HEK293 (cell line): ENCODE results near the gene NCKAP5.

Experiments
- GFI1B ChIP-seq: fragments of 450-650 bp; formaldehyde crosslinking; IDR thresholded peaks from 2 replicates; pipeline ENCODE4 v1.5.1; 2016; ENCODE audit warnings: missing biosample characterization, missing genetic modification characterization
- HOXA7 ChIP-seq: sonication (generic); formaldehyde crosslinking; IDR thresholded peaks from 2 replicates; pipeline ENCODE4 v1.8.1; 2022; ENCODE audit warnings: missing genetic modification reagents, borderline replicate concordance
- PRDM10 ChIP-seq: fragments of 450-650 bp; formaldehyde crosslinking; IDR thresholded peaks from 2 replicates; pipeline ENCODE4 v1.5.1; 2016; ENCODE audit warnings: missing biosample characterization, missing genetic modification characterization
- SP3 ChIP-seq: fragments of 450-650 bp; formaldehyde crosslinking; IDR thresholded peaks from 2 replicates; pipeline ENCODE4 v1.5.1; 2016; ENCODE audit warnings: missing biosample characterization, missing genetic modification characterization
- ZBTB17 ChIP-seq: fragments of 450-650 bp; formaldehyde crosslinking; IDR thresholded peaks from 2 replicates; pipeline ENCODE4 v1.5.1; 2016; ENCODE audit warnings: missing biosample characterization, missing genetic modification characterization
- ZNF174 ChIP-seq: fragments of 450-650 bp; formaldehyde crosslinking; IDR thresholded peaks from 2 replicates; pipeline ENCODE4 v1.5.0; 2017; ENCODE audit warnings: missing biosample characterization, mild to moderate bottlenecking, missing genetic modification characterization
- ZNF24 ChIP-seq: fragments of 450-650 bp; formaldehyde crosslinking; IDR thresholded peaks from 2 replicates; pipeline ENCODE4 v1.5.1; 2016; ENCODE audit warnings: missing biosample characterization, missing genetic modification characterization
- ZNF311 ChIP-seq: fragments of 450-650 bp; formaldehyde crosslinking; IDR thresholded peaks from 2 replicates; pipeline ENCODE4 v1.5.1; 2017; ENCODE audit warnings: missing biosample characterization, missing genetic modification characterization, borderline replicate concordance
- ZNF404 ChIP-seq: fragments of 450-650 bp; formaldehyde crosslinking; IDR thresholded peaks from 2 replicates; pipeline ENCODE4 v1.5.1; 2017; ENCODE audit warnings: missing biosample characterization, missing genetic modification characterization
- ZNF501 ChIP-seq: fragments of 450-650 bp; formaldehyde crosslinking; IDR thresholded peaks from 2 replicates; pipeline ENCODE4 v1.5.1; 2016; ENCODE audit warnings: missing biosample characterization, missing genetic modification characterization
- ZNF560 ChIP-seq: fragments of 450-650 bp; formaldehyde crosslinking; IDR thresholded peaks from 2 replicates; pipeline ENCODE4 v1.5.1; 2017; ENCODE audit warnings: missing biosample characterization, missing genetic modification characterization, borderline replicate concordance
- ZNF660 ChIP-seq: fragments of 450-650 bp; IDR thresholded peaks from 2 replicates; pipeline ENCODE4 v1.5.1; 2018; ENCODE audit warnings: missing biosample characterization, mild to moderate bottlenecking, missing genetic modification characterization
- ZSCAN16 ChIP-seq: fragments of 450-650 bp; formaldehyde crosslinking; IDR thresholded peaks from 2 replicates; pipeline ENCODE4 v1.5.1; 2016; ENCODE audit warnings: missing biosample characterization, missing genetic modification characterization
- TF ChIP-seq, protein P1 (sequence below): fragments of 450-650 bp; formaldehyde crosslinking; IDR thresholded peaks from 2 replicates; pipeline ENCODE4 v1.5.1; 2016; ENCODE audit warnings: missing biosample characterization, missing genetic modification characterization

- TF ChIP-seq, protein P1, sequence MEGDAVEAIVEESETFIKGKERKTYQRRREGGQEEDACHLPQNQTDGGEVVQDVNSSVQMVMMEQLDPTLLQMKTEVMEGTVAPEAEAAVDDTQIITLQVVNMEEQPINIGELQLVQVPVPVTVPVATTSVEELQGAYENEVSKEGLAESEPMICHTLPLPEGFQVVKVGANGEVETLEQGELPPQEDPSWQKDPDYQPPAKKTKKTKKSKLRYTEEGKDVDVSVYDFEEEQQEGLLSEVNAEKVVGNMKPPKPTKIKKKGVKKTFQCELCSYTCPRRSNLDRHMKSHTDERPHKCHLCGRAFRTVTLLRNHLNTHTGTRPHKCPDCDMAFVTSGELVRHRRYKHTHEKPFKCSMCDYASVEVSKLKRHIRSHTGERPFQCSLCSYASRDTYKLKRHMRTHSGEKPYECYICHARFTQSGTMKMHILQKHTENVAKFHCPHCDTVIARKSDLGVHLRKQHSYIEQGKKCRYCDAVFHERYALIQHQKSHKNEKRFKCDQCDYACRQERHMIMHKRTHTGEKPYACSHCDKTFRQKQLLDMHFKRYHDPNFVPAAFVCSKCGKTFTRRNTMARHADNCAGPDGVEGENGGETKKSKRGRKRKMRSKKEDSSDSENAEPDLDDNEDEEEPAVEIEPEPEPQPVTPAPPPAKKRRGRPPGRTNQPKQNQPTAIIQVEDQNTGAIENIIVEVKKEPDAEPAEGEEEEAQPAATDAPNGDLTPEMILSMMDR (tag by site-specific recombination), result no peak
- TF ChIP-seq ZNF174 (tag by site-specific recombination), result no peak
- TF ChIP-seq ZNF660 (tag by site-specific recombination), result no peak
- no peak for TF ChIP-seq HOXA7 (CRISPR knock-in tag)
- no peak for TF ChIP-seq ZNF404 (tag by site-specific recombination)
- TF ChIP-seq ZNF560 (tag by site-specific recombination), result no peak
- no peak for TF ChIP-seq SP3 (tag by site-specific recombination)
- TF ChIP-seq PRDM10 (tag by site-specific recombination), result peak; percentile 46
- TF ChIP-seq ZNF24 (tag by site-specific recombination), result no peak
- TF ChIP-seq GFI1B (tag by site-specific recombination), result no peak
- TF ChIP-seq ZSCAN16 (tag by site-specific recombination), result no peak
- TF ChIP-seq ZNF311, result no peak
- TF ChIP-seq ZBTB17 (tag by site-specific recombination), result no peak
- TF ChIP-seq ZNF501 (tag by site-specific recombination), result no peak
Observed at GRCh38 chr2:133271105-133271504, 297.2 kb downstream of the NCKAP5 start.
